HepG2 (cell line): Measurements from ENCODE around the gene IGFBP5. TPM values are rescaled to one million over a fixed set of nuclear protein-coding genes. Genes with fewer than 3 reads are reported as not detected.
A peak's percentile ranks its signal among the peaks of the same experiment; 100 is the strongest.

Source experiments
- ATF2 ChIP-seq: sonication (generic); formaldehyde crosslinking; IDR thresholded peaks from 2 replicates; pipeline ENCODE4 v1.4.0; 2020; ENCODE audit warnings: missing genetic modification reagents
- E2F1 ChIP-seq: sonication (generic); formaldehyde crosslinking; IDR thresholded peaks from 2 replicates; pipeline ENCODE4 v1.5.0; 2020; ENCODE audit warnings: missing genetic modification reagents
- FOXK1 ChIP-seq: sonication (generic); formaldehyde crosslinking; IDR thresholded peaks from 2 replicates; pipeline ENCODE4 v1.4.0; 2020; ENCODE audit warnings: low read depth, missing genetic modification reagents, borderline replicate concordance
- HBP1 ChIP-seq: IDR thresholded peaks from 2 replicates; pipeline ENCODE4 v1.6.1; 2016; ENCODE audit warnings: low read depth, control low read depth
- HDAC2 ChIP-seq: sonication (generic); formaldehyde crosslinking; IDR thresholded peaks from 2 replicates; pipeline ENCODE4 v1.4.0; 2020; ENCODE audit warnings: missing genetic modification reagents
- JUN ChIP-seq: sonication (generic); formaldehyde crosslinking; IDR thresholded peaks from 2 replicates; pipeline ENCODE4 v1.4.0; 2020; ENCODE audit warnings: mild to moderate bottlenecking, missing genetic modification reagents
- KDM4B ChIP-seq: sonication (generic); formaldehyde crosslinking; IDR thresholded peaks from 2 replicates; pipeline ENCODE4 v1.4.0; 2020; ENCODE audit warnings: missing genetic modification reagents
- PTBP1 ChIP-seq: fragments of 200-400 bp; formaldehyde crosslinking; IDR thresholded peaks from 2 replicates; pipeline ENCODE4 v1.6.1; 2018; ENCODE audit warnings: low read length, low read depth; ENCODE audit not compliant: poor library complexity, severe bottlenecking
- RNF2 ChIP-seq: fragments of 450-650 bp; conservative IDR thresholded peaks from 2 replicates; pipeline ENCODE4 v1.6.1; 2016; ENCODE audit warnings: low read depth
- ZFP36L2 ChIP-seq: sonication (generic); formaldehyde crosslinking; IDR thresholded peaks from 2 replicates; pipeline ENCODE4 v1.4.0; 2020; ENCODE audit warnings: missing genetic modification reagents
- ZFP91 ChIP-seq: sonication (generic); formaldehyde crosslinking; IDR thresholded peaks from 2 replicates; pipeline ENCODE4 v1.9.0; 2022; ENCODE audit warnings: missing genetic modification reagents, mild to moderate bottlenecking, borderline replicate concordance
- ZHX2 ChIP-seq, 2 experiments: sonication (generic) in 1 of 2; formaldehyde crosslinking in 1 of 2; IDR thresholded peaks; 2 replicates each; pipeline versions ENCODE4 v1.6.1 to v1.9.0; 2014 to 2022; ENCODE audit warnings: antibody characterized with exemption in 1 of 2, borderline replicate concordance in 1 of 2, inconsistent platforms in 1 of 2, low read depth in 1 of 2, missing genetic modification reagents in 1 of 2
- ZNF333 ChIP-seq: sonication (generic); formaldehyde crosslinking; IDR thresholded peaks from 2 replicates; pipeline ENCODE4 v1.4.0; 2020; ENCODE audit warnings: mild to moderate bottlenecking, missing genetic modification reagents, borderline replicate concordance
- ZNF720 ChIP-seq: sonication (generic); formaldehyde crosslinking; IDR thresholded peaks from 2 replicates; pipeline ENCODE4 v1.4.0; 2020; ENCODE audit warnings: missing genetic modification reagents
- ZNF768 ChIP-seq: sonication (generic); formaldehyde crosslinking; IDR thresholded peaks from 2 replicates; pipeline ENCODE4 v1.4.0; 2020; ENCODE audit warnings: missing genetic modification reagents
- ZNF781 ChIP-seq: sonication (generic); formaldehyde crosslinking; IDR thresholded peaks from 2 replicates; pipeline ENCODE4 v1.5.1; 2020; ENCODE audit warnings: borderline replicate concordance, mild to moderate bottlenecking, missing genetic modification reagents; ENCODE audit errors: not compliant biosample characterization
- ZSCAN12 ChIP-seq: sonication (generic); formaldehyde crosslinking; IDR thresholded peaks from 2 replicates; pipeline ENCODE4 v1.9.0; 2021; ENCODE audit warnings: mild to moderate bottlenecking, missing genetic modification reagents
- polyA plus RNA-seq, 8 experiments: library from polyadenylated mRNA; depleted of rRNA in 3 of 8; stranded (reverse) in 7 of 8; unstranded in 1 of 8; fragments of >200 nt; fragmentation: Illumina TruSeq in 4 of 8; extraction: Trizol in 4 of 8; gene quantifications; 2 replicates each; pipeline versions ENCODE4 v1.2.1 to v1.2.3, GENCODE V29; 2011 to 2016; ENCODE audit warnings: low read depth in 4 of 8, missing spikeins in 1 of 8, mixed read lengths in 1 of 8; ENCODE audit not compliant: insufficient read depth in 1 of 8
- total RNA-seq, 5 experiments: library from RNA; depleted of rRNA; stranded (reverse); fragments of >200 nt; fragmentation: Illumina TruSeq; extraction: Trizol; gene quantifications; 2 replicates each; pipeline ENCODE4 v1.2.3, GENCODE V29; 2016; ENCODE audit warnings: low read depth in 1 of 5

The IGFBP5 gene
- total and polyA plus RNA-seq, 2 of the 13 experiments (the other 11 are each of a cell fraction or from before 2014, with no cell fraction given): 0.15 TPM; not detected in 1

- no peak for TF ChIP-seq HBP1 (CRISPR knock-in tag)
- peak; percentile 41; the same call in 1 of the 2 replicates for TF ChIP-seq ZFP91 (CRISPR knock-in tag)
- TF ChIP-seq ZSCAN12 (CRISPR knock-in tag): no peak
- no peak for TF ChIP-seq RNF2
- TF ChIP-seq JUN (CRISPR knock-in tag): no peak
- TF ChIP-seq KDM4B (CRISPR knock-in tag): no peak
- TF ChIP-seq ZNF768: peak; percentile 37; the same call in 1 of the 2 replicates
- TF ChIP-seq ZFP36L2 (CRISPR knock-in tag): no peak
- no peak for TF ChIP-seq E2F1 (CRISPR knock-in tag)
- no peak for TF ChIP-seq ATF2 (CRISPR knock-in tag)
- TF ChIP-seq ZHX2 (IDR thresholded peaks at IDR 0.05; ENCODE audit: low read depth): no peak
- no peak for TF ChIP-seq ZHX2 (CRISPR knock-in tag; IDR thresholded peaks at IDR 0.05; ENCODE audit: borderline replicate concordance)
- TF ChIP-seq PTBP1: no peak
- no peak for TF ChIP-seq ZNF333 (CRISPR knock-in tag)
- no peak for TF ChIP-seq ZNF781 (CRISPR knock-in tag)
- no peak for TF ChIP-seq HDAC2 (CRISPR knock-in tag)
- no peak for TF ChIP-seq ZNF720 (CRISPR knock-in tag)
- TF ChIP-seq FOXK1 (CRISPR knock-in tag): no peak
These were observed 33.5 kb downstream of the IGFBP5 start (continued) for GRCh38 chr2:216661639-216662375.
